GM19328 (cell line): ENCODE data around the gene IFT74.
"Not testable (repeated sequence)": the region's sequence is repeated elsewhere in the genome, so short reads cannot be mapped to it uniquely, and the experiment has no call there.

Experiments
- ATAC-seq: cut with Tn5 transposase; IDR thresholded peaks from one replicate; pipeline ENCODE4 v1.9.1; 2021; ENCODE audit warnings: mild to moderate bottlenecking, moderate library complexity; ENCODE audit not compliant: unreplicated experiment

IFT74 gene

GRCh38 chr9:27065288-27065687 lies 109.1 kb downstream of the IFT74 start:
- no peak for ATAC-seq

- ATAC-seq, result no peak
Measured at GRCh38 chr9:27073841-27074728, 117.9 kb downstream of the IFT74 start.

GRCh38 chr9:27078685-27079084 lies 122.5 kb downstream of the IFT74 start:
- no peak for ATAC-seq

- no peak for ATAC-seq
Measured at GRCh38 chr9:27085456-27085855, 129.2 kb downstream of the IFT74 start.

- no peak for ATAC-seq
Measured at GRCh38 chr9:27086818-27087680, 130.8 kb downstream of the IFT74 start.

GRCh38 chr9:27088981-27089380 lies 132.8 kb downstream of the IFT74 start:
- no peak for ATAC-seq

GRCh38 chr9:27089706-27090105 lies 133.5 kb downstream of the IFT74 start:
- no peak for ATAC-seq

- ATAC-seq, result no peak
Measured at GRCh38 chr9:27090231-27090630, 134.0 kb downstream of the IFT74 start.

- ATAC-seq, result no peak
Measured at GRCh38 chr9:27090711-27091110, 134.5 kb downstream of the IFT74 start.

- not testable (repeated sequence) for ATAC-seq
Measured at GRCh38 chr9:27092496-27092895, 136.3 kb downstream of the IFT74 start.

GRCh38 chr9:27093384-27094067 lies 137.3 kb downstream of the IFT74 start:
- ATAC-seq, result not testable (repeated sequence)

- ATAC-seq, result no peak
Measured at GRCh38 chr9:27094640-27095298, 138.6 kb downstream of the IFT74 start.

- no peak for ATAC-seq
Measured at GRCh38 chr9:27107241-27107640, 151.0 kb downstream of the IFT74 start.

- no peak for ATAC-seq
Measured at GRCh38 chr9:27108981-27109541, 152.8 kb downstream of the IFT74 start, which contains the start of gene TEK. Gene TEK, plus strand, starts transcription at chr9:27109225. Its CDS starts 366 bp downstream, at chr9:27109591.

GRCh38 chr9:27109621-27110020 lies 153.4 kb downstream of the IFT74 start:
- no peak for ATAC-seq

GRCh38 chr9:27110181-27110580 lies 154.0 kb downstream of the IFT74 start:
- ATAC-seq, result no peak

GRCh38 chr9:27112235-27112634 lies 156.0 kb downstream of the IFT74 start:
- ATAC-seq, result no peak
